ENCODE measurements around the gene ABCC3.

- no peak for TF ChIP-seq CTCF (conservative IDR thresholded peaks at IDR 0.05)
- no peak for TF ChIP-seq ZFX (IDR thresholded peaks at IDR 0.05)
Measured at GRCh38 chr17:50656509-50656908, 21.8 kb downstream of the ABCC3 start.
